Skin epidermis (tissue), 12 donors: ENCODE results near the gene UXS1.

Source experiments
- H3K27ac ChIP-seq, 21 experiments: fragments of 200-600 bp; sonication (generic) in 11 of 21; one replicate each; pipeline ENCODE4 v1.5.0; 2020; ENCODE audit warnings: mild to moderate bottlenecking in 3 of 21, inconsistent platforms in 2 of 21, moderate library complexity in 2 of 21
- H3K4me3 ChIP-seq, 7 experiments: fragments of 200-600 bp; sonication (generic) in 2 of 7; one replicate each; pipeline ENCODE4 v1.5.0; 2020; ENCODE audit warnings: inconsistent platforms in 2 of 7, mild to moderate bottlenecking in 2 of 7, moderate library complexity in 1 of 7

UXS1 gene

DNA sequence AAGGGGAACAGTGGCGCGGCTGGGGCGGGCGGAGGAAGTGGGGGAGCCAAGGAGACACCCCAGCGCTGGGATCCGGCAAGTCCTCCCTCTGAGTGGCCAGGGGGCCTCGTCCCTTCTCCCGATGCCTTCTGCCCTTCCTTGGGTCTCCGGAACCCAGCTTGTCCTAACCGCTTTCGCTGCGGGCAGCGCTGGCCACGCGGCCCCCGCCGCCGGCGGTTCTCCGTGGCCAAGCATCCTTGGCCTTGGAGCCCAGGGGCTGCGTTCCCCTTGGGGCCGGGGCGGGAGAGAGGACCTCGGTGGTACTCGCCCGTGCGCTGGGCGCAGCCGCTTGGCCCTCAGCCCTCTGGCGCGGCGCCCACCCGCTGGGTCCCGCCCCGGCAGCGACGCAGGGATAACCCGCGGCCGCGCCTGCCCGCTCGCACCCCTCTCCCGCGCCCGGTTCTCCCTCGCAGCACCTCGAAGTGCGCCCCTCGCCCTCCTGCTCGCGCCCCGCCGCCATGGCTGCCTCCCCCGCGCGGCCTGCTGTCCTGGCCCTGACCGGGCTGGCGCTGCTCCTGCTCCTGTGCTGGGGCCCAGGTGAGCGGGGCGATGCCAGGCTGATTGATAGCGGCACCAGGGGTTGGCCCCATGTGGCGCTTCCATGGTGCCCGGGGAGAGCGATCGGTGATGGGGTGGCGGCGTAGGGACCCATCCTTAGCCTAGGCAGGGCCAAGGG lies 128.7 kb downstream of the UXS1 start:
- peak overlapping the region in 2 of 21 experiments; percentile 22 to 34 for H3K27ac ChIP-seq
- H3K4me3 ChIP-seq, result peak overlapping the region; percentile 13 to 31 (median 24)

DNA sequence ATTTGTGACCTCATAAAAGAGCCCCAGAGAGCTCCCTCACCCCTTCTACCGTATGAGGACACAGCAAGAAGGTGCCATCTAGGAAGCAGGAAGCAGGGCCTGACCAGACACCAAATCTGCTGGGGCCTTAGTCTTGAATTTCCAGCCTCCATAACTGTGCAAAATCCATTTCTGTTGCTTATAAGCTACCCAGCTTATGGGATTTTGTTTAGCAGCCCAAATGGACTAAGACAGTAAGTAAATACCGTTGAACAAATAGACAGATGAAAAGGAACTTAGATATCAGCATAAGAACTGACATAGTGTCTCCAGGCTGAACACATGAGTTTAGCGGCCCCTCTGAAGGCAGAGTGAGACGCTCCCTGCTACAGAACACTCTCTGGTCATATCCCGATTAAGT lies 130.9 kb downstream of the UXS1 start:
- no peak overlapping the region for H3K4me3 ChIP-seq
- no peak overlapping the region for H3K27ac ChIP-seq

DNA sequence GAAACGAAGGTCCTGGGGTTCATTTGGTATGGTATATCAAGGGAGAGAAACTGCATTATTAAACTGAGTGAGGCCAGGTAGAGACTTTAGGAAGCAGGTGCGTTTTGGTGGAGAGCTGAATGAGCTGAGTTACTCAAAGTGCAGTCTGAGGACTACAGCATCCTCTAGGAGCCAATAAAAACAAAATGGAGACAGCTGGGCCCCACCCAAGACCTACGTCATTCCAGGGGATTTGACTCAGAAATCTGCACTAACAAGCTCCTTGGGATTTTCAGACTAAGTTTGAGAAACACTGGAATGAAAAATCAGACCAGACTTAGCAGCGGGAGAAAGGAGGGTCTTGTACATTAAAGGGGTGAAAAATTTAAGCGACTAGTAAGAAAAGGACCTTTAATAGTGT lies 131.5 kb downstream of the UXS1 start:
- no peak overlapping the region for H3K27ac ChIP-seq
- H3K4me3 ChIP-seq, result no peak overlapping the region

DNA sequence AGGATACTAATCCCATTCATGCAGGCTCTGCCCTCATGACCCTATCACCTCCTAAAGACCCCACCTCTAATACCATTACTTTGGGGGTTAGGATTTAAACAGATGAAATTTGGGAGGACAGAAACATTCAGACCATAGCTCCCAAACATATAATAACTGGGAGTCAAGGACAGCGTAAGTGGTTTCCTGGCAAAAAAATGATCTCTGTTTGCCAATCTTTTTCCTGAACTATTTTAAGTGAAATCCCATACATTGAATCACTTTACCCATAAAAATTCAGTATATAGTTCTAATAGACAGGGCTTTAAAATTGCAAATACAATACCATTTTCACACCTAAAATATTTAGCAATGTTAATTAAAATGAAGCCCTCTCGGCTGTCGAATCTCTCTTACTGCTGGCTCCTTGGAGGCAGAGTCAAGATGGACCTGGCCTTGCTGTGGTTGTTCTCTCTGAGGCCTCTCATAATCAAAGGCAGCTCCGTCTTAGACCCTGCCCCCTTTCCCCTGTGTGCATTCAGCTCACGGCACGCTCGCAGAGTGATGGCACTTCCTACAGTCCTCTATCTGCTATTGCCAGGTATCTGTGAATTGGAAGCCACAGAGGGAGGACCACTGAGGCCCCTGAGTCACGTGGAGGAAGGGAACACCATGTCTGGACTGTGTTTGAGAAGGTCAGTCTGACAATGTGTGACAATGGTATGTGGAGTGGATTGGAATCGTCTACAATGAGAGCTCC lies 132.3 kb downstream of the UXS1 start:
- Histone ChIP-seq H3K4me3 (no peak overlapping the region), H3K27ac (no peak overlapping the region)

DNA sequence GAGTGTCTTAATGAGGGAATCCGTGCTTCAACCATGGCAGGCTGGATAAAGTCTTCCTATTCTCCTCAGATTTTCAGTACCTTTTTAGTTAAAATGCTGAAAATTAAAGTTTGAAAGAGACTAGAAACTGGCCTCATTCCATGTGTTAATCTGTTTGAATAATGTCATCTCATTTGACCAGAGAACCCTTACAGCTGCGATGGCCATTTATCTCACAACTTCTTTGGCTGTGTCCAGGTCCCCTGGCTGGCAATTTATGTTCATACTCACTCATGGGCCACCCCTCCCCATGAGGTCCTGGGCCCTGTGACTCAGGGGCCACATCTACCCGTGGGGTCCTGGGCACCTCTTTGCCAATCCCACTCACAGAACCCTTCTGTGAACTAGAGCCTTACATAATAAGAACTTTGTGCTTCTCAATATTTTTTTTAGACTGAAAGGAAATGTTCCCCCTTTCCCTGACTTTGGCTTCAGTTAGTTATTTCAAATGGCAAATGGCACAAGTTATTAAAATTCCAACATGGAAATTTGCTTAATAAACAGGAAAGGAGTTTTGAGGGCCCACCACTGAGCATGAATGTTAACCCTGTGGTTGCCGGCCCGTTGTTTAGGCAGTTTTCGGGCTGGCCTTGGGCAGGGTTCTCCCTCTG lies 134.6 kb downstream of the UXS1 start:
- H3K4me3 ChIP-seq, result no peak overlapping the region
- H3K27ac ChIP-seq, result peak overlapping the region in 1 of 21 experiments; percentile 33

DNA sequence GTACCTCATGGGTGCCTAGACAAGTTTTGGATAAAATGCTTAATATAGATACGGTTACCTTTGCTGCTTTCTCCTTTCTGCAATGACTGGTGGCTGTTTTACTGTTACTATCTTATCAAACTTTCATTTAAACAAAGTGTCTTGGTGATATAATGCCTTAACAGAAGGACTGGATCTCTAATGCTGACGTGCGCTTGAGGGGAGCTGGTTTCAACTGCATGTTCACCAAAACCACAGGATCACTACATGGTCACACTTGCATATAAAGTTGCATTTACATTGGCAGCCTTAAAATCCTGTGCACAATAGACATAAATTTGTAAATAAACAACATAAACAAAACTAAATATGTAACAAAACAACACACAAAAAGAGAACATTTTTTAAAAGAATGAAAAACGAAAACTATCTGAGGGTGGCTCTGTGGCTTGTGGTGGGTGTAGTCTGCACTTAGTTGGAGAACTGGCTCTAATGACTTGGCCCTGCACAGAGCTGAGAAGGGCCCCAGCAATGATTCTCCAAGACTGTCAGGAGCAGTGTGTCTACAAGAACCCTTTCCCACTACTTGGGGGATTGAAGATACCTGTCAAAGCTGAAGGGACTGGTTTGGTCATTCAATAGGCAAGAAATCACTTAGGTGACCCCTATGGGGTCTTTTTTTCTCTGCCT lies 135.5 kb downstream of the UXS1 start:
- no peak overlapping the region for H3K4me3 ChIP-seq
- no peak overlapping the region for H3K27ac ChIP-seq

DNA sequence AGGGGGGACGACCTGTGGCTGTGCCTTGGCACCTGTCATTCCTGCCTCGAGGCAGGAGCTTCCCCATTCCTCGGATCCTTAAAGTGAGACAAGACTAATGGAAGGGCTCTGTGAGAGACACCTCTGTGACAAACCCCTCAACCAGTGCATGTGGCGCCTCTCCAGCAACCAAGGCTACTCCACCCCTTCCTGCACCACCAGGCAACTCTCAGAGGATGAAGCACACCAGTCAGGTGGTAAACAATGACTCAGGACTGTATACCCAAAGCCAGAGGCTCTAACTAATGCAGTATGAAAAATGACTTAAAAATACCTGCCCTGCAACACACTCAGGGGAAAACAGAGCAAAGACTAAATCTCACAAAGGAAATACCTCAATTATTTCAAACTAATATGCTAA lies 136.9 kb downstream of the UXS1 start:
- H3K4me3 ChIP-seq, result no peak overlapping the region

DNA sequence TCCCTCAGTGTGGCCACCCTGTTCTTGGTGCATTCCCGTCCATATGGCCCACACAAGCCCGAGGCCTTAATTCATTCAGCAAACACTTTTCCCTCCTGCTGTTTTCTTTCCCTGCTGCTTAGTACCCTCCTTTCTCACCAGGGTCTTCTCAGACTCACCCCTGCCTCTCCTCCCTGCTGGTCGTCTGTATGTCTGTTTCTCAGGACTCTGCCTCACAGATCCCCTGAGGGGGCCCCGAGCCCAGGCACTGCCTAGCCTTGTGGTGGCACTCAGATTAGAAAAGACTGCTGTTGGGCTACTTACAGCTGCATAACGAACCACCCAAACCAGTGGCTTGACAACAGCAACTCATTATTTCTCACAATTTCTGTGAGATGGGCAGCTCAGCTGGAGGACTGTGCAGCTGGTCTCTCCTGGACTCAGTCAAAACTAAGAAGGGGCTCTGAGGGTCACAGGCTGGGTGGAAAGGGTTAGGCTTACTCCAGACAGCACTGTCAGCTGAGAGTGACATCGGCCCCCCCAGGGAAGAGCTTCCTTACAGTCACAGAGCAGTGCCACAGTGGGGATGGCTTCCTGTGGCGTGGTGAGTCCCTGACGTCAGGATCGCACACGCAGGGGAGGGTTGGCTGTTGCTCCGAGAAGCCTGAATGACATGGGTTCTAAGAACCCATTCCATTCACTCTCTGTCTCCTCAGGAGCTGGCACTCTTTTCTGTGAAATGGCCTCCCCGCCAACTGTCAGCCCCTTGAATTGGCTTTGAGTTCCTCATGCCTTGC lies 139.0 kb downstream of the UXS1 start:
- Histone ChIP-seq H3K27ac (no peak overlapping the region), H3K4me3 (no peak overlapping the region)

More for the DNA sequence above, 136.9 kb downstream of the UXS1 start:
- no peak overlapping the region for H3K27ac ChIP-seq

DNA sequence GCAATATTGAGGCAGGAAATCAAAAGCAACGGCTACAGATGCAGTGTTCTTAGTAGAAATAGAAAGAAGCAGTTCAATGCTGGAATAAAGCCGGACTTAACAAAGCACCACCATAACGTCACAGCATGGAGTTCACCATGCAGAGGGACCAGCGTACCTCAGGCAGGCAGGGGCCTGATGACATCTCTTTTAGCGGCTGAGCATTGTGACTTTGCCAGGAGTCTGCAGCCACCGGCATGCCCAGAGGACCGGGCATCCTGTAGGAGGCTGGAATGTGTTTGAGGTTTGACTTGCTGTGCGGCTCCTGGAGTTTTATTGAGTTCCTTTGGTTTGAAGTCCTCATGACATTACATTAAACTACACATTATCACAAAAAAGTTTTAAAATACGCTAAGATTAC lies 139.8 kb downstream of the UXS1 start:
- Histone ChIP-seq H3K4me3 (no peak overlapping the region), H3K27ac (no peak overlapping the region)

DNA sequence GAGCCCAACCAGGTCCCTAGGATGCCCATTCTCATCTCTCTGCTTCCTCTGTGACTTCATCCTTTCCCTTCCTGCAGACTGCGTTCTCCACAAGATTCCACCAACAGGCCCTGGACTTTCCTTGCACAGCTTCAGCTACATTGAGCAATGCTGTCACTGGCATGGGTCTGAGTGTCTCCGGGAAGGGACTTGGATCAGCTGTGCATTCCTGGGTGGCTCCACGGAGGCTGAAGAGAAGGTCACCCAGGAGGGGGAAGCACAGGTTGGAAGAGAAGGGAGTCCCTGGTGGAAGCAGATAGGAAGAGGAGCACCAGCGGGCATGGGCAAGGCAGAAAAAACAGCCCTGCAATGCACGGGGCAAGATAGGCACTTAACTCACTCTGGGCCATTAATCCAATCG lies 140.5 kb downstream of the UXS1 start:
- Histone ChIP-seq H3K4me3 (no peak overlapping the region), H3K27ac (no peak overlapping the region)

DNA sequence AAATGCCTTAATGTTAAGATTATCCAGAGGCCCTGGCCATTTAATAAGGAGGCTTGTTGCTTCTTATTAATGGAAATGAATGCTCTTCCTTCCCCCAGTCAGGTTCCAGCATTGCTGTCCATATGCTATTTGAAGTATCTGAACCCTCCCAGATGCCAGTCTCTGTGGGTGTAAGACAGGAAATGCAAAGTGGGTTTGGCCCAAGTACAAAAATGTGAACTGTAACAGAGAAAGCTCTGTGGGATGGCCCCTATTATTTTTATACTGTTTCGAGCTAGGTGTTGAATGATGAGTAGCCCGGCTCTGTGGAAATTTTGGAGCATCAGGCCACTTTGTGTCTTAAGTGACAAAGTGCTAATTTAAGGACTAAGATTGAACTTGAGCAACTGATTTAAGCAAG lies 141.0 kb downstream of the UXS1 start:
- no peak overlapping the region for H3K4me3 ChIP-seq
- H3K27ac ChIP-seq, result no peak overlapping the region

DNA sequence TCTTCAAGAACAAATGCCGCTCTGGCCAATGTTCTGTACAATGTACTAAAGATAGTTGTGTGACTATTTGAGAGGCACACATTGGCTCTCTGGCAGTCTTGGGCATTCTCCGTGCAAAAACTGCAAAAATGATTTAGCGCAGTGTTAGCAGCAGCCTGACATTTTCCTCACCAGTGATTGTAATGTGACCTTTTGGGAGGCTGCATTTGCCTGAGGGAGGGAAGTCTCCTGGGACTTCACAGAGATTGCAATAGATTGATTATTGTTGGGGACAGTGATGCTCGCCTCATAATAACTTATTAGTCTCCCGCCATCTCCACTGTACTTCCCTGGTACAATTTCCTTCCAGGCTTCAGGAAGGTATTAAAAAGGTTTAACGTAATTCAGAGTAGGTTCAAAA lies 149.2 kb downstream of the UXS1 start:
- Histone ChIP-seq H3K4me3 (no peak overlapping the region), H3K27ac (no peak overlapping the region)

DNA sequence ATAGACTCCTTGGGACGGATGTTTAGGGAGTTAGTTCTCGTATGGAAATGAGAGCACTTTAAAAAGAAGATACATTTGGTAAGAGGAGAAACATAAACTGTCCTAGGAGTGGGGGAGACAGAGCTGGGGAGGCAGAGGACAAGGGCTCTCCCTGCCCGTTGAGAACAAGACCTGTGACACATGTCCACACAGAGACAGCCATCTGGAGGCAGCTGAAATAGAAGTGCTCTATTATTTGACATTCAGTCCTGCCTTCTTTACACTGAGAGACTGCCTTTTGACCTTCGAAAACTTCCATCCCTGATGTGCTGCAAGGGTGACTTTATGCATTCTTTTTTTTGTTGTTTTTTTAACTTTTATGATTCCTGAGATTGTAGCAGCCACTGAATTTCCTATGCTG lies 150.1 kb downstream of the UXS1 start:
- Histone ChIP-seq H3K4me3 (no peak overlapping the region), H3K27ac (no peak overlapping the region)
